GM19452 (cell line): Measurements from ENCODE around the gene CHMP4A.
"Not testable (repeated sequence)": the region's sequence is repeated elsewhere in the genome, so short reads cannot be mapped to it uniquely, and the experiment has no call there.

Experiments
- ATAC-seq: cut with Tn5 transposase; IDR thresholded peaks from one replicate; pipeline ENCODE4 v1.9.1; 2021; ENCODE audit not compliant: unreplicated experiment

The CHMP4A gene

GRCh38 chr14:24249230-24250021 is 36.1 kb upstream of the CHMP4A start:
- no peak for ATAC-seq

GRCh38 chr14:24247422-24247821 is 34.1 kb upstream of the CHMP4A start:
- ATAC-seq, result no peak

GRCh38 chr14:24246765-24247212 is 33.5 kb upstream of the CHMP4A start:
- no peak for ATAC-seq

GRCh38 chr14:24245350-24245749 is 32.1 kb upstream of the CHMP4A start:
- ATAC-seq, result not testable (repeated sequence)

GRCh38 chr14:24243336-24243836 is 30.1 kb upstream of the CHMP4A start:
- ATAC-seq, result no peak

GRCh38 chr14:24241829-24242443 is 28.6 kb upstream of the CHMP4A start:
- peak; percentile 76 for ATAC-seq

GRCh38 chr14:24240110-24240918 is 27.0 kb upstream of the CHMP4A start:
- no peak for ATAC-seq

- ATAC-seq, result no peak
Measured at GRCh38 chr14:24238527-24239037, 25.3 kb upstream of the CHMP4A start.

GRCh38 chr14:24238123-24238522 is 24.8 kb upstream of the CHMP4A start:
- no peak for ATAC-seq

- ATAC-seq, result no peak
Measured at GRCh38 chr14:24237463-24237955, 24.2 kb upstream of the CHMP4A start.

- no peak for ATAC-seq
Measured at GRCh38 chr14:24236689-24237462, 23.6 kb upstream of the CHMP4A start.

- ATAC-seq, result no peak
Measured at GRCh38 chr14:24235804-24236688, 22.8 kb upstream of the CHMP4A start.

- no peak for ATAC-seq
Measured at GRCh38 chr14:24234095-24235005, 21.1 kb upstream of the CHMP4A start.

- ATAC-seq, result no peak
Measured at GRCh38 chr14:24233538-24233866, 20.2 kb upstream of the CHMP4A start.

GRCh38 chr14:24232645-24233537 is 19.6 kb upstream of the CHMP4A start, which contains the start of gene GMPR2:
GMPR2 (plus strand) TSS chr14:24232929; CDS start chr14:24233254, 325 bp downstream.
- peak; percentile 57 for ATAC-seq

- ATAC-seq, result peak; percentile 64
Measured at GRCh38 chr14:24232121-24232644, 18.9 kb upstream of the CHMP4A start, which contains the start of gene NEDD8. NEDD8 (minus strand) TSS chr14:24232367; CDS start chr14:24232267, 100 bp downstream.
